OCI-LY3 (cell line): ENCODE results near the gene OMA1.

Source experiments
- CTCF ChIP-seq: fragments of 200-600, 300-600 bp; sonication (generic); IDR thresholded peaks from 2 replicates; pipeline ENCODE4 v1.5.1; 2014; ENCODE audit warnings: antibody characterized with exemption, low read length, low read depth
- EZH2phosphoT487 ChIP-seq: fragments of 200-600 bp; shearing (Covaris generic); IDR thresholded peaks from 2 replicates; pipeline ENCODE4 v1.6.1; 2018; ENCODE audit warnings: antibody characterized with exemption, mixed run types, low read depth

GRCh38 chr1:58454385-58454784, 92.1 kb downstream of the OMA1 start:
- TF ChIP-seq CTCF, result no peak
- TF ChIP-seq EZH2phosphoT487, result no peak
